Adrenal gland (tissue), 5 donors: ENCODE data around the gene NEMP1.

ENCODE experiments used
- CTCF ChIP-seq, 6 experiments: fragments of 450-650 bp in 4 of 6; fragments of 200-600 bp in 2 of 6; sonication (generic) in 1 of 6; IDR thresholded peaks; 1 replicate in 5 of 6; 2 replicates in 1 of 6; pipeline versions ENCODE4 v1.5.1 to v1.8.0; 2016 to 2021; ENCODE audit warnings: antibody characterized with exemption in 6 of 6, mild to moderate bottlenecking in 2 of 6, moderate library complexity in 1 of 6
- POLR2A ChIP-seq, 2 donors: fragments of 450-650 bp; IDR thresholded peaks; one replicate each; pipeline ENCODE4 v1.6.1; 2017; ENCODE audit warnings: antibody characterized with exemption in 2 of 2, mild to moderate bottlenecking in 2 of 2, moderate library complexity in 1 of 2
- donor health status: DM: no; HTN: no; CAD: no.

GRCh38 chr12:57086493-57087009 is 8.0 kb upstream of the NEMP1 start:
- TF ChIP-seq CTCF (IDR thresholded peaks at IDR 0.05) (peak in 1 of 6 experiments; percentile 24), POLR2A (IDR thresholded peaks at IDR 0.05) (no peak)
